OCI-LY7 (cell line): Measurements from ENCODE around the gene ANKRD65. TPM values are rescaled to one million over a fixed set of nuclear protein-coding genes. Genes with fewer than 3 reads are reported as not detected.

Experiments used
- BruUV-seq: library from RNA; stranded (reverse); fragments of 400-500 nt; replicated peaks from 2 replicates; lab custom pipeline; 2021; lab: Mats Ljungman, UMichigan
- CTCF ChIA-PET: fragments of 300-600 bp; sonication (Branson Sonifier 250); formaldehyde crosslinking; loops from one replicate; lab custom pipeline; 2022; ENCODE audit warnings: antibody characterized with exemption; ENCODE audit not compliant: unreplicated experiment; lab: Charles Lee
- POLR2A ChIA-PET: fragments of 300-600 bp; sonication (Branson Sonifier 250); formaldehyde crosslinking; loops from one replicate; lab custom pipeline; 2022; ENCODE audit warnings: antibody characterized with exemption; lab: Charles Lee
- DNase-seq: peaks from one replicate; pipeline ENCODE4 v3.0.0-alpha.2; 2015; ENCODE audit warnings: low spot score
- H2AFZ ChIP-seq: fragments of 200-600 bp; sonication (generic), shearing (Covaris generic); 2 replicates; pipeline ENCODE4 v1.6.1; 2014; ENCODE audit warnings: mild to moderate bottlenecking, antibody characterized with exemption, low read length, moderate library complexity
- H3K27ac ChIP-seq: fragments of 200-600 bp; sonication (generic); 2 replicates; pipeline ENCODE4 v1.5.1; 2014; ENCODE audit warnings: mixed run types, low read depth, mild to moderate bottlenecking, moderate library complexity, low read length, inconsistent platforms; ENCODE audit not compliant: poor library complexity, severe bottlenecking
- H3K36me3 ChIP-seq: fragments of 200-600 bp; sonication (generic); 2 replicates; pipeline ENCODE4 v1.6.1; 2014; ENCODE audit warnings: mild to moderate bottlenecking, antibody characterized with exemption, low read length, moderate library complexity, mixed read lengths; ENCODE audit not compliant: insufficient read depth
- H3K4me1 ChIP-seq: fragments of 200-600 bp; sonication (generic); 2 replicates; pipeline ENCODE4 v1.5.1; 2014; ENCODE audit warnings: mild to moderate bottlenecking, low read length; ENCODE audit not compliant: insufficient read depth, poor library complexity, severe bottlenecking
- H3K4me2 ChIP-seq: fragments of 200-600 bp; sonication (generic); 2 replicates; pipeline ENCODE4 v1.6.1; 2014; ENCODE audit warnings: mild to moderate bottlenecking, low read length
- H3K4me3 ChIP-seq: fragments of 200-600 bp; sonication (generic); 2 replicates; pipeline ENCODE4 v1.5.1; 2014; ENCODE audit warnings: mild to moderate bottlenecking, low read depth, low read length; ENCODE audit not compliant: poor library complexity, severe bottlenecking
- H3K79me2 ChIP-seq: fragments of 200-600 bp; sonication (generic); 2 replicates; pipeline ENCODE4 v1.6.1; 2016; ENCODE audit warnings: low read depth, mild to moderate bottlenecking, low read length, moderate library complexity, mixed read lengths; ENCODE audit not compliant: insufficient read depth
- H3K9me2 ChIP-seq: fragments of 200-600 bp; sonication (generic); 2 replicates; pipeline ENCODE4 v1.6.1; 2016; ENCODE audit warnings: mild to moderate bottlenecking, low read length, mixed read lengths; ENCODE audit not compliant: insufficient read depth
- H3K9me3 ChIP-seq: fragments of 200-600 bp; sonication (generic); 2 replicates; pipeline ENCODE4 v1.6.1; 2014; ENCODE audit warnings: mild to moderate bottlenecking, mixed run types, low read length, mixed read lengths
- H4K20me1 ChIP-seq: fragments of 200-600 bp; sonication (generic); 2 replicates; pipeline ENCODE4 v1.6.1; 2014; ENCODE audit warnings: mild to moderate bottlenecking, antibody characterized with exemption, low read length, moderate library complexity, mixed read lengths; ENCODE audit not compliant: insufficient read depth
- CTCF ChIP-seq: fragments of 200-600 bp; sonication (generic); conservative IDR thresholded peaks from 2 replicates; pipeline ENCODE4 v1.5.1; 2014; ENCODE audit warnings: mild to moderate bottlenecking, antibody characterized with exemption, low read length, moderate library complexity, mixed read lengths
- EZH2phosphoT487 ChIP-seq: fragments of 200-600 bp; sonication (generic); IDR thresholded peaks from 2 replicates; pipeline ENCODE4 v1.6.1; 2018; ENCODE audit warnings: low read depth, borderline replicate concordance, mild to moderate bottlenecking, mixed run types, antibody characterized with exemption, low read length, moderate library complexity, mixed read lengths
- intact Hi-C: fragments of 100-400 bp; cut with micrococcal nuclease; formaldehyde crosslinking; loops from one replicate; pipeline ENCODE4 v1.10.0; 2022; ENCODE audit not compliant: unreplicated experiment
- total RNA-seq, 2 experiments: library from RNA; depleted of rRNA in 1 of 2; stranded (reverse); fragments of >200 nt in 1 of 2; shearing (Covaris generic) in 1 of 2; gene quantifications; 2 replicates each; pipeline ENCODE4 v1.2.3, GENCODE V29; 2014 to 2022

ANKRD65 gene
- total RNA-seq, 2 experiments from 2014 or later: not detected

- H3K4me2 ChIP-seq: no peak overlapping the region
- no peaks in the 10 kb centered on the region for H3K9me3 ChIP-seq
- intact Hi-C loops: loop anchor here (5.0 kb wide), 1 partner anchor 62 kb away; no protein-coding TSS in a partner anchor
- no peaks in the 10 kb centered on the region for H3K79me2 ChIP-seq
- no peak overlapping the region for H3K4me3 ChIP-seq
- CTCF ChIA-PET: no interaction called here
- H3K27ac ChIP-seq: no peak overlapping the region
- POLR2A ChIA-PET: no interaction called here
- H4K20me1 ChIP-seq: no peaks in the 10 kb centered on the region
- H3K9me2 ChIP-seq: no peaks in the 10 kb centered on the region
- no peak overlapping the region for H2AFZ ChIP-seq
- no TSS peak for BruUV-seq
- no peak for TF ChIP-seq CTCF
- no peak for TF ChIP-seq EZH2phosphoT487
- no peak for DNase-seq
- H3K36me3 ChIP-seq: no peaks in the 10 kb centered on the region
- no peaks in the 10 kb centered on the region for H3K4me1 ChIP-seq
Measured at GRCh38 chr1:1440262-1441001, 19.4 kb upstream of the ANKRD65 start.

GRCh38 chr1:1439546-1440261 is 18.6 kb upstream of the ANKRD65 start:
- Histone ChIP-seq H3K9me3 (no peaks in the 10 kb centered on the region), H3K27ac (no peak overlapping the region), H4K20me1 (no peaks in the 10 kb centered on the region), H3K4me3 (no peak overlapping the region), H3K79me2 (no peaks in the 10 kb centered on the region), H3K4me1 (no peaks in the 10 kb centered on the region), H3K36me3 (no peaks in the 10 kb centered on the region), H3K4me2 (no peak overlapping the region), H2AFZ (no peak overlapping the region), H3K9me2 (no peaks in the 10 kb centered on the region)
- CTCF ChIA-PET: no interaction called here
- DNase-seq: no peak
- TF ChIP-seq EZH2phosphoT487 (no peak), CTCF (no peak)
- POLR2A ChIA-PET: no interaction called here
- intact Hi-C loops: loop anchor here (5.0 kb wide), 1 partner anchor 63 kb away; no protein-coding TSS in a partner anchor
- no TSS peak for BruUV-seq
